ENCODE data around the gene ULBP3.

ULBP3 gene

GRCh38 chr6:150068720-150069648 lies at the start of gene ULBP3:
ULBP3 (minus strand) TSS chr6:150069121; CDS start chr6:150069066, 55 bp downstream.
- DNase-seq, result peak; percentile 34 to 78

DNA sequence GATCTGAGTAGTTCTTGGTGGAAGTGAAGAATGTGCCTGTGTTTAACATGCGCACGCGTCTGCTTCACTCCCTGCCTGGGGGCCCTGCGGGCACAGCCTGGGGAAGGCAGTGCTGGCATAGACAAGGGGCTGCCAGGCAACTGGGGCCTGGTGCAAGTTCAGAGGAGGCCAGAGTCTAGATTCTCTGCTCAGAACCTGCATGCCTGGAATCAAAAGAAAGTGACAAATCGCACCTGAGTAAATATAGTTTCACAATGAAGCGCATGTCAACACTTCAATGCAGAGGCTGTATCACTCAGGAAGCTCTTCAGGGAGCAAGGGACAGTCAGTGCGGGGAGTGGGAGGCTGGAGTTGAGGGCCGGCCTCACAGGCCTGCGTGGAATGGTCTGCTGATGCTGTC lies 49.7 kb upstream of the ULBP3 start:
- DNase-seq, result no peak

- no peak for DNase-seq
These were observed 49.3 kb upstream of the ULBP3 start for GRCh38 chr6:150118203-150118602.

DNA sequence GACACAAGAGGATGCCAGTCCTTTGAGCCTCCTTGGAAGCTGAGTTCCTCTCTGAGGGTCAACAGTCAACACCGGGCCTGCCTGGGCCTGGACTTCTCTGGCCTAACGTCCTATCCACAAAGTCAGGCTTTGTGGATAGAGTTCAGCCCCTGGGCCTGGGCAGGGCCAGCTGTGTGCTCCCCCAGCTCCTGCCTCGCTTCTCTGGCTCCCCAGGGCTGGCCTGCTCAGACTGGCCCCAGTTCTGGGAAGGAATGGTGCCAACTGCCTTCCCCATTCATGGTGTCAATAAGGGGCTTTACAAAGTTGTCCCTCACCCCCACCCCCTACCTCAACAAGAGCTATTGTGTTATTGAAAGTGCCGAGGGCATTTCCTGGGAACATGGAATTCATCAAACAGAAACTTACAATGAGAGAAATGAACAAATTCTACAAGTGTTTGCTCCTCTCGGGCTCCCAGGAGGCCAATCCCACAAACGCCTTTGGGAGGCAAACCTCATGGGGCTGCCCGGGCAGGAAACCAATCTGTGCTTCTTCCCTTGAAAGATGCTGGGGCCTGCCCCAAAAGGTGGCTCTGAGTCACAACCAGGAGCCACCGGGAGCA lies 47.4 kb upstream of the ULBP3 start:
- no peak for DNase-seq

DNA sequence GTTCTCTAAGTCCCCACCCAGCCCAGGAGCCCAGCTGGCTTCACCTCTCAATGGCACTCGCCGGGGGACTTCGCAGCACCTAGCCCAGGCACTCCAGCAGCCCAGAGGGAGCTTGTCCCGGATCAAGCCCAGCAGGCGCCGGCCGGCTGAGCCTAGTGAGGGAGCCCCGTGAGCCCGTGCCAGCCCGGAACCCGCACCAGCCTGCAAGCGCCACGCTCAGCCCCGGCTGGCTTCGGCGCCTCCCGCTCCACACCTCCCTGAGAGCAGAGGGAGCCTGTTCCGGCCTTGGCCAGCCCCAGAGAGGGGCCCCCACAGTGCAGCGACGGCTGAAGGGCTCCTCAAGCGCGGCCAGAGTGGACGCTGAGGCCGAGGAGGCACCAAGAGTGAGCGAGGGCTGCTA lies 46.8 kb upstream of the ULBP3 start:
- no peak for DNase-seq

DNA sequence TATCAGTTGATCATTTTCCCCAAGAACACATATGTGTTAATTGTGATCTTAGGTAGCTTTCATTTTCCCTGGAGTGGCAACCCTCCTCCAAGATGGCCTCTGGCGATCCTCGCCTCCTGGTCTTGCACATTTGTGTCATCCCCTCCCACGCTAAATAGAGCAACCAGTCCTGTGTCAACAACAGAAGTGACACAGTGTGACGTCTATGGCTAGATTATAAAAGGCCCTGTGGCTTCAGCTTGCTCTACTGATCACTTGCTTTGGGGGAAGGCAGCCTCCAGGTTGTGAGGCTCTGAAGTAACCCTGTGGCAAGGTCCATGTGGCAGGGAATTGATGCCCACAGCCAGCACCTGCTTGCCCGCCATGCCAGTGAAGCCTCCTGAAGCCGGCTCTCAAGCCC lies 43.3 kb upstream of the ULBP3 start:
- no peak for DNase-seq

GRCh38 chr6:150102750-150103270 lies 33.9 kb upstream of the ULBP3 start:
- DNase-seq, result no peak

GRCh38 chr6:150100745-150101144 lies 31.8 kb upstream of the ULBP3 start:
- no peak for DNase-seq

GRCh38 chr6:150099953-150100352 lies 31.0 kb upstream of the ULBP3 start:
- DNase-seq, result no peak

DNA sequence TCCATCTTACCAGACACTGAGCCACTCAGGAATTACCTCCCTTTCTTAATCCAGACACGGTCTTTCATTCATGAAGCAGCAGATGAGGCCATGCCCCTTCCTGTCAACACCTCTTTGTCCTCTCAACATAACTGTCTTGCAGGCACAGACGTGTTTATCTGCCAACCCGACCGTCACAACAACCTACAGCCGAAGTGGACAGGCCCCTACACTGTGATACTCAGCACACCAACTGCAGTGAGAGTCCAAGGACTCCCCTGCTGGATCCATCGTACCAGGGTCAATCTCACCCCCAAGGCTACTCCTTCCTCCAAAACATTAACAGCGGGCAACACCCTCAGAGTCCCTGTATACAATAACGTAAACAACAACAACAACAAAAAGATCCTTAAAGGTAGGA lies 30.6 kb upstream of the ULBP3 start:
- DNase-seq, result no peak

- no peak for DNase-seq
These were observed 29.2 kb upstream of the ULBP3 start for GRCh38 chr6:150098155-150098554.

DNA sequence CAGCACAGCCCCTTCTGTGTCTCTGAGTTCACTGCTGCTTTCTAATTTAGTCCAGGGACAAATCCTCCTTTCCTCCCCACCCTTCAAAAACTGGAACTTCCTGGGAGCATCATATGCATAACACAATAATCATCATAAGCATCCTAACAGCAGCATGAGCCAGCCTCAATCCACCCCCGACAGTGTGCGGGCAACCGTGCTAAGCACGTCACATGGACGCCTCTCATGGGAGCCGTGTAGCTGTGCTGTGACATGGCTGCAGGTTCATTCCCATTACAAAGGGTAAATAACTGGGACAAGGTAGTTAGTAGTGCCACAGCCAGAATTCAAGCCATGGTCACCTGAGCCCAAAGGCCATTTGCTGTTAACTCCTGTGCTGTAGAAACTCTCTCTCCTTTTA lies 24.5 kb upstream of the ULBP3 start:
- no peak for DNase-seq

DNA sequence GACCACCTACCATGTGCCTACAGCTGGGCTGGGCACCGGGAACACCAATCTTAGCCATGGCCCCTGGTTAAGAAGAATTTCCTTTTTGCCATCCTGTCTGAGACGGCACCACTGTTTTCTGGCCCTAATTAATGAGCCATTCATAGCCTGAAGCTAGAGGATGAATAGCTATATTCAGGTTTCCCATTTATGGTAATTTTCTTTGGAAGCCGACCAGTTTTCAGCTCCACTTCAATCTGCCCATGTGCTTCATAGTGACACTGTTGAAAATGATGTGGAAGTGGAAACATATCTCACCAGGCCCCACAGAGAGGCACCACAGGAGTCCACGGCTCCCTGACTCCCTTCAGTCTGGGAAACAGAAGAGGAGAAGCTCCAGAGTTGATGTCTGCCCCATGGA lies 22.6 kb upstream of the ULBP3 start:
- no peak for DNase-seq

GRCh38 chr6:150090328-150090727 lies 21.4 kb upstream of the ULBP3 start:
- no peak for DNase-seq

DNA sequence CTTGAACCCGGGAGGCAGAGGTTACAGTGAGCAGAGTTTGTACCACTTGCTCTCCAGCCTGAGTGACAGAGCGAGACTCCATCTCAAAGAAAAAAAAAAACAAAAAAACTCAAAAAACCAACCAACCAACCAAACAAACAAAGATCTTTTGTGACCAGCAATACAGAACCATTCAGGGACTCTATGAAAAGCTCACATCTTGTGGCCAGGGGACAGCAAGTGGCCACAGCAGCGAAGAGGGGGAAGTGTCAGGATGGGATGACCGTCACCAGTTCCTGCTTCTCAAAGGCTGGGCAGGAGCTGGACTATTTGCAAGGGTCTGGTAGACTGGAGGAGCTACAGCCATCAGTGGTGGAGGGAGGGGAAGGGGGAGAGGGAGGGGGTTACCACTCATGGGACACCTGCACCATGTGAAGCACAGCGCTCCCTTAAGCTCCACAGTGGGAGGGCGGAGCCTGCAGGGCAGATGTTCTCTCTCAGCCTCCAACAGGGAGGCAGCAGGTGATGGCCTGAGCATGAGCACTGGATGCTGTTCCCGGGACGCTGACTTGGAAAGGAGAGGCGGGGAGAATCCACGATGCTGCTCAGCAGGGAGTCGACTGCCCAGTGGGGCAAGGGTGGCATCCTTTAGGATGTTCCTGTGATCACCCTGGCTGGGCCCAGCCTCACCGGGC lies 19.7 kb upstream of the ULBP3 start:
- no peak for DNase-seq

GRCh38 chr6:150087336-150087735 lies 18.4 kb upstream of the ULBP3 start:
- DNase-seq, result no peak

DNA sequence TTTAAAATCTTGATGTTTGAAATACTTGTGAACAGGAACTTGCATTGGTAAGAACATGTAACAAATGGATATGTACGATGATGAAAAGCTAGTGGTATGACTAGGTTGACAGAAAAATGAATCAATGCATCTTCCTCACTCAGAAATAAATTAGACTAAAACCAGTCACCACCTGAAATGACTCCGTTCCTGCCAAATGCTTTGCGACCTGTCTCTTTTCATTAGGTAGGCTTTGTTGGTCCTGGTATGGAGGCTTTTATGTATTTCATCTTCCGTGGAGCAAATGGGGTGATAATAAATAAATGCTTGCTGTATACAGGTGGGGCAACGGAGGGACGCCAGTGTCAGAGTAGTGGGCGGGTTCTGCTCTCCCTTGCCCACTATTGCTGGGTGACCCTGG lies 17.1 kb upstream of the ULBP3 start:
- DNase-seq, result no peak

- no peak for DNase-seq
These were observed 15.5 kb upstream of the ULBP3 start for GRCh38 chr6:150084426-150084825.

GRCh38 chr6:150083839-150084238 lies 14.9 kb upstream of the ULBP3 start:
- no peak for DNase-seq

GRCh38 chr6:150081702-150082101 lies 12.8 kb upstream of the ULBP3 start:
- no peak for DNase-seq

GRCh38 chr6:150079604-150080003 lies 10.7 kb upstream of the ULBP3 start:
- DNase-seq, result no peak

DNA sequence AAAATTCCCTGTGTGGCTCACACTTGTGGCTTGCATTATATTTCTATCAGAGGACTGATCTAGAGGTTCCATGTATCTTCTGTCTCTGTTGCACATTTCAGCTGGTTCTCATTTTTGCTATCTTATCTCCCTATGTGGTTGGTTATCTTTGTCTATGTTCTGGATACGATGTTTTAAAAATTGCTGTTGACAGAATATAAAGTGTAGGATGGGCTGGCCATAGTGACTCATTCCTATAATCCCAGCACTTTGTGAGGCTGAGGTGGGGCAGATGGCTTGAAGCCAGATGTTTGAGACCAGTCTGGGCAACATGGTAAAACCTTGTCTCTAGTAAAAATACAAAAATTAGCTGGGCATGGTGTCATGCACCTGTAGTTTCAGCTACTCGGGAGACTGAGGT lies 9.9 kb upstream of the ULBP3 start:
- no peak for DNase-seq

DNA sequence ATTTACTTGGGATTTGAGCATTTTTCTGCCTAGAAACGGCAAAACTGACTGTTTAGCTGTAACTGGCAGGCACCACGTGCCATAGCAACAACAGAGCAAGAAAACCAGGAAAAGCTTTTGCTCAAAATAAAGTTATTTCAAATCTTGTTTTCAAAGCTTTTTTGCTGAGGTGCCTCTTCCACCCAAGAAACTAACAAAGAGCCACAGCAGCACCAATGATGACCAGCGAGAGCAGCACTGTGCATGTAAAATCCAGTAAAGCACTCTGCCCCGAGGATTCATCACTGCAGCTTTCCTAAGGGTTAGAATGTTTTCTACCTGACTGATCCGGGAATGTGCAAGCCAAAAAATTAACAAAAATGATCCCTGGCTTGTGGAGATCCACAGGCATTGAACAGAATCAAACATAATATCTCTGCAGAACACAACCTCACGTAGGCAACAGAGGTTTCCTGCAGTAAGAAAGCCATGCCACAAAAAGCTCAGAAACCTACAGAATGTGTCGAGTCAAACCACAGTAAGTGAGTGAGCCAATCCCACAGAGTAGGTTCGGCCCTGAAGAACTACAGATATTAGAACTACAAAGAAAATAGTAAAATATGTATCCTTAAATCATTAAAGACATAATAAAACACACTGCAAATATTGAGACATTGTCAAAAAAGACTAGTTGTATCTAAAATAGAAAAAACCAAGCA lies 7.4 kb upstream of the ULBP3 start:
- no peak for DNase-seq
